HG02938 (cell line): Measurements from ENCODE around the gene PSMG2.
"Not testable (repeated sequence)": the region's sequence is repeated elsewhere in the genome, so short reads cannot be mapped to it uniquely, and the experiment has no call there.

Source experiments
- ATAC-seq: cut with Tn5 transposase; IDR thresholded peaks from one replicate; pipeline ENCODE4 v1.9.1; 2021; ENCODE audit warnings: mild to moderate bottlenecking, moderate library complexity; ENCODE audit not compliant: unreplicated experiment

PSMG2 gene

DNA sequence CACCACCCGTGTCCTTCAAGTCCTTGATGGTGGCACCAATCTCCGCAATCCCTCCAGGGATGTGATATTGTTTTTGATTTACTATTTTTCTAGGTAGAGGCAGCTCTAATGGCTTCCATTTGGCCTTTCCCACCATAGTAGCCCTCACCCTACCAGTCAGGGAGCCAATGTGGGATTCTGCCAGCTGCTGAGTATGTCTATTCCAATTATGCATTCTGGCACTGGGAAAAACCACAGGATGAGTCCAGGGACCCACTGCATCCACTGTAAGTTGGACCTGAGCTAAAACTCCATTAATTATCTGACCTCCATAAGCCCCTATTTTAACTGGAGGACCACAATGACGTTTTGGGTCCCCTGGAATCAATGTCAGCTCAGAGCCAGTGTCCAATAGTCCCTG, 55.7 kb downstream of the PSMG2 start:
- ATAC-seq: not testable (repeated sequence)

DNA sequence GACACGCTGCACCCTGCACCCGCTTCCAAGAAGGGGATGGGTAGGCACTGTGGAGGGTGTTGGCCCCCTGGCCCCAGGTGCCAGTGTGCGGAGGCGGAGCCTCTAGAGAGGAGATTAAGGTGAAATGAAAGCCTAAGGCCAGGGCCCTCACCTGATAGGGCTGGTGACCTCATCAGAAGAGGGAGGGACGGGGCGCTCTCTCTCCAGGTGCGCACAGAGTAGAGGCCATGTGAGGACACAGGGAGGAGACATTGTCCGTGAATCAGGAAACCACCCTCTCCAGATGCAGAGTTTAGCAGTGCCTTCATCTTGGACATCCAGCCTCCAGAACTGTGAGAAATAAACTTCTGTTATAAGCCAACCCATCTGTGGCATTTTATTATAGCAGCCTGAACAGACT, 62.3 kb downstream of the PSMG2 start:
- ATAC-seq: no peak

DNA sequence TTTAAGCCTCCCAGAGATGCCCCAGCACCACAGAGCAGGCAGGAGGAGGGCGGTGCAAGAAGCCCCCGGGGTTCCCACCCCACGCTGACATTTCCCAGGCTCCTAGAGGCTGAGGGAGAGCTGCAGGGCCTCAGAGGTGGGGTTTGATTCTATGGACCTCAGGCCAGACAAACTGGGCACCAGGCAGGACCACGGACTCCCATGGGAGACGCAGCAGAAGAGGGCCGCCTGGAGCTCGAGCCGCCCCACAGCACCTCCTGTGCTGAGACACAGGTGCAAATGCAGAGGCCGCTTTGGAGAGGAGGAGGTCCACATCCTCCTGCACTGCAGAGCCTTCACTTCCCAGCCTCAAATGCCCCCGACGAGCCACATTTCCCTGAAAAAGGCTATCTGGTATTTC, 62.7 kb downstream of the PSMG2 start:
- no peak for ATAC-seq

GRCh38 chr18:12766986-12767433, 64.2 kb downstream of the PSMG2 start:
- no peak for ATAC-seq

DNA sequence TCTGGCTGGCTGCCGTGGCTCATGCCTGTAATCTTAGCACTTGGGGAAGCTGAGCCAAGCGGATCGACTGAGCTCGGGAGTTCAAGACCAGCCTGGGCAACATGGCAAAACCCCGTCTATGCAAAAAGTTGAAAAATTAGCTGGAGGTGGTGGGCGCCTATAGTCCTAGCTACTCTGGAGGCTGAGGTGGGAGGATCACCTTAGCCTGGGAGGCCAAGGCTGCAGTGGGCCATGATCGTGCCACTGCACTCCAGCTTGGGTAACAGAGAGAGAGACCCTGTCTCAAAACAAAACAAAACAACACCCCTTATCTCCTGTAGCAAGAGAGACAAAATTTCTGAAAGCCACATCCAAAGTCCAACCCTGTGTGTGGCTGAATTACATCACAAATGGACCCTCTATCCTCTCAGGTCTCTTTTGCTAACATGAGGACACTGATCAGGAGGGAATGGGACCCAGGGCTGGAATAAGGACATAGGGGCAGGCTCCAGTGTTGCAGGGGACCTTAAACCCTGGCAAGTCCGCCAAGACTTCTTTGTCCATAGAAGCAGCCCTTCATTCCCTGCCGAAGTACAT, 64.8 kb downstream of the PSMG2 start:
- ATAC-seq: no peak

DNA sequence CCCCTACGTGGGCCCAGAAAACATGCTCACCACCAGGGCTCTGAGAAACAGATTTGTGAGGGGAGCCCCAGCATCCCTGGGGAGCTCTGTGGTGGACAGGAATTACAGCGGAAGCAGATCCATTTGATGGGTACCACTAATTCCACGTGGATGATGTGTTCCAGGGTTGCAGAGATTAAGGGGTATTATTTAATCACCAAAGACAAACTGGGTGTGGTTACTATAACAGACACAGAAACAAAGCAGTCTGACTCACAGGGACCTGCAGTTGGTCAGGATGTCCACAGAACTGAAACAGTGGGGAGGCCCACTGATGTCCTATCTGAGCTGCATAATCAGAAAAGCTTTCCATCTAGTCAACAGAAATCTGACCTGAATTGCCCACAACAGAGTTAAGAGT, 65.8 kb downstream of the PSMG2 start:
- ATAC-seq: no peak

DNA sequence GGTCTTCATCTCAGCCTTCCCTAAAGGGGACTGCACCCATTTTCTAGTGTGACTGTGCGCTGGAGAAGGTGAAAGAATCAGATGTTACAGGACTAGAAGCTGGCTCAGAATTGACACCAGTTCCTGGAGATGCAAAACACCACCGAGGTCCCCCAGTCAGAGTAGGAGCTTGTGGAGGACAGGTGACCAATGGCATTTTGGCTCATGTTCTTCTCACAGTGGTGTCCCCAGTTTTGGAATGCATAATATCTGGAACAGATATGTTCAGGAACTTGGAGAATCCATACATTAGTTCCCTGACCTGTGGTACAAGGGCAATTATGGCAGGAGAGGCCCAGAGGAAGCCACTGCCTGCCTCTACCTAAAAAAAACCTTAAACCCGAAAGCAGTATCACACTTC, 66.3 kb downstream of the PSMG2 start:
- no peak for ATAC-seq

DNA sequence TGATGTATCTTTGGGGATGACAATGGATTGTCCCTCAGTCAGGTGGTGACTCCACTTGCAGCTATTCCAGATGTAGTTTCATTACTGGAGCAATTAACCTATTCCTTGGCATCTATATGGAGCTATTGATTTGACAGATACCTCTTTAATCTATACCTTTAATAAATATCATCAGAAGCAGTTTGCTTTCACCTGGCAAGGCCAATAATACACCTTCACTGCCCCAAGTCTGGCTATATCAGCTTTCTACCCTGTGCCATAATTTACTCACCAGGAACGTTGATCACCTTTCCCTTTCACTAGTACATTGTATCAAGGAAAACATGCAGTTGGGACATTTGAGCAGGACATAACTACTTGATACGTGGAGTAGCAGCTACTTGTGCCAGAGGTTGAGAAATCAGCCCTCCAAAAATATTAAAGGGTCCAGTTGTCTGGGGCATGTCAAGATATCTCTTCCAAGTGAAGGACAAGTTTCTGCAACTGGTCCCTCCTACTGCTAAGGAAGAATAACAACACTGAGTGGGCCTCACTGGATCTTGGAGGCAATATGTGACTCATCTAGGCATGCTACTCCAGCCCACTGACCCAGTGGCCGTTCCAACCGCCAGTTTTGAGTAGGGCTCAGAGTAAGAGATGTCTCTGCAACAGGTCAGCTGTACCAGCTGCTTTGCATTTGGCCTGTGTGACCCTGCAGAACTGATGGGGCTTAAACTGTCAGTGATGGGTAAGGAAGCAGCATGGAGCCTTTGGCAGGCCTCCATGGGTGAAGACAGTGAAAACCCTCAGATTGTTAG, 67.0 kb downstream of the PSMG2 start:
- ATAC-seq: no peak

GRCh38 chr18:12770469-12771219, 67.8 kb downstream of the PSMG2 start:
- ATAC-seq: no peak

DNA sequence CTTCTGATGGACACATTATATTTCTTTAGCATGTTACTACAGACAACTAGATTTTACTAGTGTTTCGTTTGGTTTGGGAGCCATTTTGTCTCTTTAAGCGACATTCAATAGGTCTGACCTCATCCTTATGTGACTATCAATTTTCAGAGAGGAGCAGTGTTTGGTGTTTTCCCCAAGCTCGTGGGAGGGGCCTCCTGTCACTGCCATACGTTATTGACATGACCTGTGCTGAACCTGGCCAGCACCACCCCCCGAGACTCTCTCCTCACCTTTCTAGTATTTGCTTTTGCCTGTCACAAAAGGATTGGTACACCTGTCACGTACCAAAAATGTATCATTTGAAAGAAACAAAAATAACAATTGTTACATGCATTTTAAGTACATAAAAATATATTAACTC, 69.3 kb downstream of the PSMG2 start:
- no peak for ATAC-seq

- no peak for ATAC-seq
Observed at GRCh38 chr18:12773369-12773768, 70.5 kb downstream of the PSMG2 start.

DNA sequence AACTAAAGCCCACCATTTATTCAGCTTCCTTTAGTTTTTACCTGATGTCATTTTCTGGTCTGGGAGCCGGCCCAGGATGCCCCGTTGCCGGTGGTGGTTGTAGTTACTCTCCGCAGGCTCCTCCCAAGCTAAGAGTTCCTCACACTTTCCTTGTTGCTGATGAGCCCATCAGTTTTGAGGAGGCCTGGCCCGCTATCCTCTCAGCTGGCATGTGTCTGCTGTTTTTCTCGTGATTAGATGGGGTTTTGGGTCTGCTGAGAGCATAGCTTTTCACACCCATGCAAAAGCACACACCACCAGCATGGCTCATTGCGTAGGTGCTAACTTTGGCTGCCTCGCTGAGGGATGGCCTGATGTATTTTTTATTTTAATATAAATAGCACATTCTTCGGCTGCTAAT, 72.1 kb downstream of the PSMG2 start:
- ATAC-seq: no peak
